ENCODE data around the gene TXNDC11. TPM values are rescaled to one million over a fixed set of nuclear protein-coding genes. Genes with fewer than 3 reads are reported as not detected.
A peak's percentile ranks its signal among the peaks of the same experiment; 100 is the strongest.
"Not testable (repeated sequence)": the region's sequence is repeated elsewhere in the genome, so short reads cannot be mapped to it uniquely, and the experiment has no call there.

Gene TXNDC11
- polyA plus RNA-seq, 2 of the 4 experiments (the other 2 are of a cell fraction) = 22.7 to 42.4 TPM

GRCh38 chr16:11791144-11791828 lies 48.6 kb upstream of the TXNDC11 start:
- Histone ChIP-seq H3K9me3 (no peaks in the 10 kb centered on the region), H3K4me3 (no peak overlapping the region), H3K27ac (no peak overlapping the region), H3K4me2 (no peak overlapping the region), H3K4me1 (peaks cover 39% of the 10 kb centered on the region; the same call in 2 of the 3 replicates)
- POLR2A ChIA-PET = no interaction called here
- 91% methylated on average over 8 of the region's 8 CpGs for WGBS (ENCODE audit: missing lambda C conversion rate)
- FAIRE-seq (no peak), DNase-seq (ENCODE audit: low read depth in 1 of 2, low spot score in 1 of 2) (no peak), ATAC-seq (no peak; a peak in 1 of 6 replicates)
- CTCF ChIA-PET = interaction anchor here (0.6 to 3.5 kb wide), 4 partner anchors 10 to 396 kb away, joined by 3 to 12 read pairs (median 4); no protein-coding TSS in a partner anchor
- no peak for TF ChIP-seq ZC3H11A (IDR thresholded peaks at IDR 0.05)
- TF ChIP-seq EP300 (IDR thresholded peaks at IDR 0.05) = no peak
- TF ChIP-seq, protein P1, sequence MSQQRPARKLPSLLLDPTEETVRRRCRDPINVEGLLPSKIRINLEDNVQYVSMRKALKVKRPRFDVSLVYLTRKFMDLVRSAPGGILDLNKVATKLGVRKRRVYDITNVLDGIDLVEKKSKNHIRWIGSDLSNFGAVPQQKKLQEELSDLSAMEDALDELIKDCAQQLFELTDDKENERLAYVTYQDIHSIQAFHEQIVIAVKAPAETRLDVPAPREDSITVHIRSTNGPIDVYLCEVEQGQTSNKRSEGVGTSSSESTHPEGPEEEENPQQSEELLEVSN (IDR thresholded peaks at IDR 0.05; ENCODE audit: borderline replicate concordance, low read depth) = no peak
- no peak for TF ChIP-seq HDAC2 (IDR thresholded peaks at IDR 0.05)
- TF ChIP-seq RAD21 (conservative IDR thresholded peaks at IDR 0.05 in 1 of 2, IDR thresholded peaks at IDR 0.05 in 1 of 2) = no peak

DNA sequence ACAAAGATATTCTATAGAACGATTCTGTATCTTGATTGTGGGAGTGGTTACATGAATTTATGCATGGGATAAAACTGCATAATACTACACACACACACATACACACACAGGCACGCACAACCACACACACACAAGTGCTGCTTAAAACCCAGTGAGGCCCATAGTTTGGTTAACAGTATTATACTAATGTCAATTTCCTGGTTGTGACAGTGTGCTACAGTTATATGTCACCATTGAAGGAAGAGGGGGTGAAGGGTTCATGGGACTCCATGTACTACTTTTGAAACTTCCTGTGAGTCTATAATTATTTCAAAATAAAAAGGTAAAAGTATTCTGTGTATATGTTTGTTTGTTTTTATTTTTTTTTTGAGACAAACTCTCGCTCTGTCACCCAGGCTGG lies 46.3 kb upstream of the TXNDC11 start:
- H3K9me3 ChIP-seq = no peaks in the 10 kb centered on the region
- H3K4me1 ChIP-seq = peaks cover 29% of the 10 kb centered on the region
- no peak overlapping the region for H3K27ac ChIP-seq
- no peak overlapping the region for H3K4me3 ChIP-seq
- ChIA-PET CTCF (interaction anchor here (2.0 kb wide), 1 partner anchor 13 kb away, joined by 12 read pairs; no protein-coding TSS in a partner anchor), POLR2A (no interaction called here)
- ATAC-seq (no peak), DNase-seq (ENCODE audit: low read depth in 1 of 2, low spot score in 1 of 2) (no peak), FAIRE-seq (no peak)
- TF ChIP-seq HOXB13 (CRISPR knock-in tag; IDR thresholded peaks at IDR 0.05; ENCODE audit: low read depth) (no peak), GATA3 (IDR thresholded peaks at IDR 0.05; ENCODE audit: borderline replicate concordance) (no peak), SREBF2 (IDR thresholded peaks at IDR 0.05) (no peak), NFE2L2 (conservative IDR thresholded peaks at IDR 0.05; ENCODE audit: low read length) (no peak), RNF2 (IDR thresholded peaks at IDR 0.05; ENCODE audit: borderline replicate concordance, low read depth) (no peak), HEYL (CRISPR knock-in tag; IDR thresholded peaks at IDR 0.05) (no peak), MYC (IDR thresholded peaks at IDR 0.05; ENCODE audit: borderline replicate concordance, low read length) (no peak), TFCP2L1 (CRISPR knock-in tag; IDR thresholded peaks at IDR 0.05) (no peak), HOXA7 (CRISPR knock-in tag; IDR thresholded peaks at IDR 0.05) (no peak), HOXB5 (CRISPR knock-in tag; IDR thresholded peaks at IDR 0.05) (no peak), KDM5A (IDR thresholded peaks at IDR 0.05) (no peak)
- TF ChIP-seq, protein P1 (IDR thresholded peaks at IDR 0.05; ENCODE audit: borderline replicate concordance, low read depth) = no peak
- no peak overlapping the region for H3K4me2 ChIP-seq
- WGBS (ENCODE audit: missing lambda C conversion rate) = 91% methylated on average over 3 of the region's 3 CpGs

DNA sequence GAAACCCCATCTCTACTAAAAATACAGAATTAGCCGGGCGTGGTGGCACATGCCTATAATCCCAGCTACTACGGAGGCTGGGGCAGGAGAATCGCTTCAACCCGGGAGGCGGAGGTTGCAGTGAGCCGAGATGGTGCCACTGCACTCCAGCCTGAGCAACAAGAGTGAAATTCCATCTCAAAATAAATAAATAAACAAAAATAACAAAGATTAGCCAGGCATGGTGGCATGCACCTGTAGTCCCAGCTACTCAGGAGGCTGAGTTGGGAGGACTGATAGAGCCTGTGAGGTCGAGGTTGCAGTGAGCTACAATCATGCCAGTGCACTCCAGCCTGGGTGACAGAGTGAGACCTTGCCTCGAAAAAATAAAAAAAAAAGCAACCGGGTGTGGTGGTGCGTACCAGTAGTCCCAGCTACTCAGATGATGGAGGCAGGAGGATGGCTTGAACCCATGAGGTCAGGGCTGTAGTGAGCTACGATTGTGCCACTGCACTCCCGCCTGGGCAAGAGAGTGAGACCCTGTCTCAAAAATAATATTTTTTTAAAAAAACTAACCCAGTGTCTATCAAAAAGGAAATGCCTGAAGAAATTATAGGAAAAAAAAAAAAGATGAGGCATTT lies 42.4 kb upstream of the TXNDC11 start:
- H3K27ac ChIP-seq; DNase-seq (ENCODE audit: low read depth in 1 of 2, low spot score in 1 of 2); H3K4me3 ChIP-seq; FAIRE-seq; H3K4me2 ChIP-seq; ATAC-seq; POLR2A ChIA-PET; H3K9me3 ChIP-seq: not testable (repeated sequence)
- peaks cover 20% of the 10 kb centered on the region for H3K4me1 ChIP-seq
- CTCF ChIA-PET = interaction anchor here (4.6 kb wide), 1 partner anchor 12 kb away, joined by 27 read pairs; the partner anchor contains the start of gene ZC3H7A
- WGBS (ENCODE audit: missing lambda C conversion rate) = 92% methylated on average over 13 of the region's 13 CpGs

DNA sequence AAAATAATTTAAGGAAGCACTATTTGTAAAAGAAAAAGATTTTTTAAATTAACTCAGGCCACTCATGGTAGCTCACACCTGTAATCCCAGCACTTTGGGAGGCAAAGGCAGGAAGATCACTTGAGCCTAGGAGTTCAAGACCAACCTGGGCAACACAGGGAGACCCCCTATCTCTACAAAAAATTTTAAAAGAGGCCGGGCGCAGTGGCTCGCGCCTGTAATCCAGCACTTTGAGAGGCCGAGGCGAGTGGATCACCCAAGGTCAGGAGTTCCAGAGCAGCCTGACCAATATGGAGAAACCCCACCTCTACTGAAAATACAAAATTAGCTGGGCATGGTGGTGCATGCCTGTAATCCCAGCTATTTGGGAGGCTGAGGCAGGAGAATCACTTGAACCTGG lies 41.7 kb upstream of the TXNDC11 start:
- H3K27ac ChIP-seq; DNase-seq (ENCODE audit: low read depth in 1 of 2, low spot score in 1 of 2); H3K4me3 ChIP-seq; FAIRE-seq; ATAC-seq; H3K9me3 ChIP-seq: not testable (repeated sequence)
- H3K4me2 ChIP-seq = peak overlapping the region; percentile 60
- peaks cover 19% of the 10 kb centered on the region for H3K4me1 ChIP-seq
- ChIA-PET POLR2A (interaction anchor here (0.7 kb wide), 1 partner anchor 27 kb away, joined by 3 read pairs; no protein-coding TSS in a partner anchor), CTCF (interaction anchor here (0.6 to 4.6 kb wide), 2 partner anchors 10 to 12 kb away, joined by 3 to 27 read pairs; partner anchors contain the start of gene ZC3H7A)
- WGBS (ENCODE audit: missing lambda C conversion rate) = 93% methylated on average over 6 of the region's 6 CpGs

Data from A549 (cell line).